CD4-positive, alpha-beta T cell treated with Interleukin-4 for 4 hours (primary cell): ENCODE measurements around the gene KDELR3.

ENCODE experiments used
- DNase-seq: peaks from one replicate; pipeline ENCODE4 v3.0.0-alpha.2; 2020

Gene KDELR3

DNA sequence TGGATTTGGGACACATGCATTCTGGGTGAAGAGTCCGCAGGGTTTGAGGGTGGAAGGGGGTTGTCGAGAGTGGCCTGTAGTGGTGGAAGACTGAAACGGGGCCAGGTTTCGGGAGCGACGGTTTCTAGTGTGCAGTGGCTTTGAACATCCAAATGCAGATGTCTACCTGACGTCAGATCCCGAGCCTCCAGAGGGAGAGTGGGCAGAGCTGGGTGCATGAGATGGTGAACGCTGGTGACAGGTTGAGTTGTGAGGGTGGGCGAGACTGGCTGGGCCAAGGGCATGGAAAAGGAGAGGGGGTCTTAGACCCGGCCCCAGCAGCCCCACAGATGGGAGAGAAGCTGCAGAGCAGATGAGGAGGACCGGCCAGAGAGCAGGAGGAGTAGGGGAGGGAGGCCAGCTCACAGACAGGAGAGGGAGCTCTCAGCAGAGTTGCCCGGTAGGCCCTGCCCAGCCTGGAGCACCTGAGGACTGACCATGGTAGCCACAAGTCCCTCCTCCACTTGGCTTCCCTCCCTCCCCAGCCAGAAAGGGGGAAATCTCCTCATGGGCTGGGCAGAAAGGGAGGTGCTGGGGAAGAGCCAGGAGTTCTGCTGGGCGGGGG is 27.0 kb upstream of the KDELR3 start:
- no peak for DNase-seq

DNA sequence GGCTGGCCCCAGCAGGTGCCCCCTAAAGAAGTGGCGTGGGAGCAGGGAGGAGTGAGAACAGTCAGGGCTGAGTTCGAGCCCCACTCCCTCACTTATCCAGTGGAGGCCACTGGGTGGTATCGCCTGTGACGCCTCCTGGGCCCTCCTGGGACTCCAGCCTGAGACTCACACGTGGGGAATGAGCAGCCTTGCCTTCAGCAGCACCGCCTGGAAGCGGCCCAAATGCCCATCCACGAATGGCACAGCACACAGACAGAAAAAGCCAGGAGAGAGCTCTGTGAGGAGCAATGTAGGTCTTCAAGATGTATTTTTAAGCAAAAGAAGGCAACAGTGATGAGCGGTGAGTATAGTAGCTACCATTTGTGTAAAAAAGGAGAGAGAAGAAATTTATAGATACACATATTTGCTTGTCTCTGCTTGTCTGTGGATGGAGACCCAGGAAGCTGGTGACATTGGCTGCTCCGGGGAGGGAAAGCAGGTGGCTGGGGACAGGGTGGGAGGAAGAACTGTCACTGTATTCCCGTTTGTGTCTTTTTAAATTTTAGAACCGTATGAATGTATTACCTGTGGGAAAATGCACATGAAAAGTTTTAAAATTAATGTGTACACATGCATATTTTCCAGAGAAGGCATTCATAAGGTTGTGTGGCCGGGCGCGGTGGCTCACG is 26.1 kb upstream of the KDELR3 start:
- no peak for DNase-seq

DNA sequence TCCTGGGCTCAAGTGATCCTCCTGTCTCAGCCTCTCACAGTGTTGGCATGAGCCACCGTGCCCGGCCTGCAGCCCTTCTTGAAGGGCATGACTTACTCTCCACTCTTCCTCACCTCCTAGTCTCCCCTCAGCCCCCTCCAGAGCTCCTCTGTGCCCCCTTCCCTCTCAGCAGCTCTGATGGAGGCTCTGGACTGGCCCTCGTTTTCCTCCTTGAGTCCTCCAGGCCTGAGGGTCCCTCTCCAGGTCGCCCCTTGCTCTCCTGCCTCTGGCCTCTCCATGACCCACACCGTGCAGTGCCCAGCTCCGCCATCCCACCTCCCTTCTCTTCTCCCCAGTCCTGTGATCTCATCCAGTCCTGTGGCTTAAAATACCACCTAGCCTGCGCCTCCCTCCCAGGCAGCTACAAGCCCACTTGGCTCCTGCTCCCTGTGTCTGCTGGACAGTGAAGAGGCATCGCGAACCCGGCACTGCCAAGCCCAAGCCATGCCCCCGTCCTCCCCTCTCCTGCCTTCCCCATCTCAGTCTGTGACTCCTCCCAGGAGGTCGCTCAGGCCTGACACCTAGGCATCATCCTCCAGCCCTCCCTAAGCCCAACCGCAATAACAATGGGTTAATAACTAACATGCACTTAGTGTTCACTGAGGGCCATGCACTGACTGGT is 24.8 kb upstream of the KDELR3 start:
- no peak for DNase-seq

DNA sequence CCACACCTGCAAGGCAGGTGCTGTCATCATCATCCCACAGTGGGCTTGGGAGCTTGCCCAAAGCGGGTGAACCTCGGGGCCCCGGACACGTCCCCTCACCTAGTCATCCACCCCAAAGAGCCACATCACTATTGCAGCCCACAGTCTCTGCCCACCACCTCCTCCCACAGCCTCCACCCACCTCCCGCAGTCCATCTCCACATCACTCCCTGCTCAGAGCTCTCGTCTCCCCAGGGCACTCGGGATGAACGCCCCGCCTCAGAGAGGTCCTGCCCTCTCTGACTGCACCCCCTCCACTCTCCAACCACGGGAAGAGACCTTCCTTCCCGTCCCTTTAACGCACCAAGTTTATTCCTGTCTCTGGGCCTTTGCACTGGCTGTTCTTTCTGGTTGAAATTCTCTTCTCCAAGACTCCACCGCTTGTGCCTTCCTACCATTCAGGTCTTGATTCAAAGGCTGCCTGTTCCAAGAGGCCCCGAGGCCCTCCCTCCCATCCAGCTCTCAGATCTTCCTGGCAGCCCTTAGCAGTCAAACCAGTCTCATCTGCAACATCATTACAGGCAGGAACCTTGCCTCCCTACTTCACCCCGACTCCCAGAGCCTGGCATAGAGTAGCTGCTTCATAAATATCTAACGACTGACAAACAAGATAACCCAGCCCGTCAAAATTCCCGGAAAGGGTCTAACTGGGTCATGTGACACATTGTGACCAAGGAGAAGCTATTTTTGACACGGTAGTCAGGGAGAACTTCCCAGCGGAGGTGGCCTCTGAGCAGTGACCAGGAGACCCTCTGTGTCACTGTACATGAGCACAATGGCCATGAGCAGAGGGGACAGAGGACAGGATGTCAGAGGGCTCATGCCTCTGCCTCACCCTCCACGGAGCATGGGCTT is 24.0 kb upstream of the KDELR3 start:
- no peak for DNase-seq

DNA sequence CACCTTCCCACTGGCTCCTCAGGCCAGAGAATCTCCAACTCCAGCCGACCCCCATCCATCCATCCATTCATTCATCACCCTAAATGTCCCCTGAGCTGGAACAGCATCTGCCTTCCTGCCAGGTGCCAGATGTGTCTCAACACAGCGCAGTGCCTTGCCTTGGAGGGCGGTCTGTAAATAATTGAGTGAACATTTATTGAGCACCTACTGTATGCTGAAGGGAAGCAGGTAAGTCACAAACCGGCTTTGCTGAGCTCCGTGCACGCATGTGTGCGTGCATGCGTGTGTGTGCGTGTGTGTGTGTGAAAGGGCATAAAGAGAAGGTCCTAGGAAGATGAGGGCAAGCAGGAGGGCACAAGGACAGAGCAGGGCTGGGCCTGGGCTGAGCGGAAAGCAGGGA is 23.1 kb upstream of the KDELR3 start:
- no peak for DNase-seq

DNA sequence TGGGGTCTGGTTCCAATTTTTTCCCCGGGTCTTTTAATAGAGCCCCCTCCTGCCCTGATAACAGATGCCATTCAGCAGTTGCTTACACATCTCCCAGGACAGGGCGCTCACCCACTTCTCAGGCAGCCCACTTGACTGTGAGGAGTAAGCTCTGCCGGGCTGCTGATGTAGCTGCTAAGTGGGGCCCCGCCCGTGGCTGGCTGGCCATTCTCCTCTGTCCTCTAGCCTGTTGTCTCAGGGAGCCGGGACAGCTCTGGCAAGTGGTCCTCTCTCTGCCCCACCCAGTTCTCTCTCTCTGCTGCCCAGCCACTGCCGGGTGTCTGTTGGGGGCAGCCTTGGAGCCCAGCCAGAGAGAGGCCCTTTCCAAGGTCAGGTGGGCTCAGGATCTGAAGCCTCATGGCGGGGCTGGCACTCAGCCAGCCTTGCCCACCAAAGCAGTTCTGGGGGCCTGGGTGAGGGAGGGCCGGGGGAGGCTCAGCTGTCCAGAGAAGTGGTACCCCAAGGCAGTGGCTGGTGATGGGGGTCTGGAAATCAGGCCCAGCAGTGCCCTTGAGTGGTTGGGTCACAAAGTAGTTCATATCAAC is 21.8 kb upstream of the KDELR3 start:
- no peak for DNase-seq

DNA sequence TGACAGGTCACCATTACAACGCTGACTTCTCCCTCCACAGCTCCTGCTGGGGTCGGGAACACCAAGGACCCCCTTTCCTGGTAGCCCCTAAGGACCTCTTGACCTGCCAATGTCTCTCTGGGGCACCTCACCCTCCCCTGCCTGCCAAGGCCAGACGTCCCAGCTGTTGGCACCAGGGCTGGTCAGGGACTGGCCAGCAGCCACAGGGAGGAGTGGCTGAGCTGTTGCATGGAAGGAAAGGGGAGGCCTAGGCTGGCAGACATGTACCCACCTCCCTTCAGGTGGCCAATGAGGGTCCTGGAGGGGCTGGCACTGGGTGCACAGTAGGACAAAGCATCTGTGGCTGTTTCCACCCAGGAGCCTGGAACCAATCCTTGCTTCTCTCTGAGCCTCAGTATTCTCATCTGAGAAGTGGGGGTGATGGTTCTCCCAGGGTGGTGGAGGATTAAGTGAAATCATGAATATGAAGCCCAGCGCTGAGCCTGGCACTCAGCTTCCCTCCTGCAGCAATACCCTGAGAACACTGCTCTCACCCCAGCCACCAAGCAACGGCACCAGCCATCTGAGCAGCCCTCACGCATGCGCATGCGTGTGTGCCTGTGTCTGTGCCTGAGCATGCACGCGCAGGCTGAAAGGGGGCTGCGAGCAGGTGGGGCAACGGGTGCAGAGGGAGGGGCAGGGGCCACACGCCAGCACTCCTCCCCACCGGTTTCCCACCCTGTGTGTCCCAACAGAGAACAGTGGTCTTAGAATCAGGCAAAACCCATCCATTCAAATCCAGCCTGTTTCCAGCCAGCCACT is 18.8 kb upstream of the KDELR3 start:
- no peak for DNase-seq

DNA sequence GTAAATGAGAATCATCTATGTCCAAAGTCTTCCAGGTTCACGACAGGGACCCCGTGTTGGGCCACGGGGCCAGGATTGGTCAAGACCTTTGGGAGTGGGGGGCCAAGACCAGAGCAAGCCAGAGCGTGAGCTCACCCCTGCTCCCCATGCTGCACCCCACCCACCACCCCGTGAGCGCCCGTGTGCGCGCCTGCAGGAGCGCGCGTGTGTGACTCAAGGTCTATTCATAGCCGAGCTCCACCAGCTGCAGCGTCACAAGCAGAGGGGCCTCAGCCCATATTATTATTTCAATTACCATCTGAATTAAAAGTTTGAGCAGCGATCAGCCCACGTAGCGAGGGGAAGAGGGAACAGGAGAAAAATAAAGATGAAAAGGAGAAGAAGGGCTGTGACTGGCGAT is 18.1 kb upstream of the KDELR3 start:
- DNase-seq = no peak

DNA sequence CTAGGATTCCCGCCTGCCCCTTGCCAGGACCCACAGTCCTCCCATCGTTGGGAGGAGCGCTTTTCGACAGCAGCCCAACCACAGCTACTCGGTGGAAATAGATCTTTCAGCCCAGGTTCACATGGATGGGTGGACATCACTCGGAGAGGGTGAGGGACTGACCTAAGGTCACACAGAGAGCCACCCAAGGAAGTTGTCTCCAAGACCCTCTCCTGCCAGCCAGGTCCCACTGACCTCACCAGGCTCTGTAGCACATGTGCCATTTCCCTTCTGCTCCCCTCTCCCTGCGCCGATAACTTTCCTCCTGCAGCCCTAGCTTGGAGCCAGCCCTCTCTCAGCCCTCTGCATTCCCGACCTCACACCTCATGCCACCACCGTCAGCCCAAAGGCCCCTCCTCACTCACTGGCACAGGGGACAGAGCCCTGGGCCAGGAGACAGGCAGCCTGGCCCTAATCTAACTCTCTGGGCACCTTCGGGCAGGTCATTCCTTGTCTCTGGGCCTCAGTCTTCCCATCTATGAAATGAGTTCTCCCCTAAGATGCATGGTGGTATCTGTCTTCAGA is 17.6 kb upstream of the KDELR3 start:
- no peak for DNase-seq

DNA sequence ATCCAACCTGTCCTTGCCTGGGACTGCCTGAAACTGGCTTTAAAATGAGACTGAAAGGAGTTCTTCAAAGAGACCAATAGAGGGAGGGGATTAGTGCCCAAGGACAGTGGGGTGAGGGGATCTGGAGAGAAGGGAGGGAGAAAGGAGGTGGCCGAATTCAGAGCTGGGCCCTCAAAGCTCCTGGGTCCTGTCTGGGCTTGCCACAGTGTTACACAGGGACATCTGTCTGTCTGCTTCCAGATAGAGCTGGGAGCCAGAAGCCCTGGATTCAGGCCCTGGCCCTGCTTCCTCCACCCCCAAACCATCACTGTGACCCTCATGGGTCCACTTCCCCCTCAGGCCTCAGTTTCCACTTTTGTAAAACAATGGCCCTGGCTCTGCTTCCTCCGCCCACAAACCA is 16.5 kb upstream of the KDELR3 start:
- DNase-seq = no peak

DNA sequence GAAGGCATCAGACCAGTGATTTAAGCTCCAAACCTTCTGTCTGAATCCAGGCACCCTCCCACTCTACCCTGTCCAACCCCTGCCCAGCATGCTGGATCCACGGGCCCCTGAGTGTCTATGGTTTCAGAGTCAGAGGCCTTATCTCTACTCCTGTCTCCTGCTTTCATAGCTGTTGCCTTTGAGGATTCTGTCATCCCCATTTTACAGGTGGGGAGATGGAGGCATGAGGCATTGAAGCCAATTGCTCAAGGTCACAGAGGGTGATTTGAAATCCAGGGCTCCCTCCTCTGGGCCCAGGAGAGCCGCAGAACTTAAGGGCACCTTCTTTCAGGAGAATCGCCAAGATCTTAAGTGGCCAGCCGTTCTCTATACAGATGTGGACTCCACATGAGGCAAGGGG is 16.0 kb upstream of the KDELR3 start:
- no peak for DNase-seq

DNA sequence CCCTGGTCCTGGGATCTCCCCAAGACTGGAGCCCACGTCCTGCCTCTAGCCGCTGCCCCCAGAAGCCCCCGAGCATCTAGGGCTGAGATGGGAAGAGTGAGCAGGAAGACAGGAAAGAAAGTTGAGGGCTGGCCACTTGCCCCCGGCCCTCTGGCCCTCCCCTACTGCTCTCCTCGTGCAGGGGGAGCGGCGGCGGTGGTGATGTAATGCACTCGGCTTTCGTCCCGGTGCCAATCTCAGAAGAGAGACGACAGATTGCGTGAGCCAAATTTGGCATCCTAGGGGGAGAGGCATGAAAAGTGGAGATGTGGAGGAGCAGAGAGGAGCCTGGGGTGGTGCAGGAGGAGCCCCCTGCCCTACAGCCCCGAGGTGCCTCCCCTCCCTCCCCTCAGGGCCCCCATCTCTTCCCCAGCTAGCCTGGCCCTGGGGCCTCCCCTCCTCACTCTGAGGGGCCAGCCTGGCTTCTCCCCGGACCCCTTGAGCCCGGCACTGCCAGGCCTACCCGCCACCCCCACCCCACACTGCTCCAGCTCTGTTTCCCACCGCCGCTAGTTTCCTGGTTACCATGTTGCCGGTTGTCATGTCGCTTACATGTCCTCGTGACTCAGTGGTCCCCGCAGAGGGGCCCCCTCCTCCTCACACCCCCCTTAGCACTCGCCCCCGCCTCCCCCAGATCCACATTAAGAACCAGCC is 15.4 kb upstream of the KDELR3 start:
- no peak for DNase-seq

DNA sequence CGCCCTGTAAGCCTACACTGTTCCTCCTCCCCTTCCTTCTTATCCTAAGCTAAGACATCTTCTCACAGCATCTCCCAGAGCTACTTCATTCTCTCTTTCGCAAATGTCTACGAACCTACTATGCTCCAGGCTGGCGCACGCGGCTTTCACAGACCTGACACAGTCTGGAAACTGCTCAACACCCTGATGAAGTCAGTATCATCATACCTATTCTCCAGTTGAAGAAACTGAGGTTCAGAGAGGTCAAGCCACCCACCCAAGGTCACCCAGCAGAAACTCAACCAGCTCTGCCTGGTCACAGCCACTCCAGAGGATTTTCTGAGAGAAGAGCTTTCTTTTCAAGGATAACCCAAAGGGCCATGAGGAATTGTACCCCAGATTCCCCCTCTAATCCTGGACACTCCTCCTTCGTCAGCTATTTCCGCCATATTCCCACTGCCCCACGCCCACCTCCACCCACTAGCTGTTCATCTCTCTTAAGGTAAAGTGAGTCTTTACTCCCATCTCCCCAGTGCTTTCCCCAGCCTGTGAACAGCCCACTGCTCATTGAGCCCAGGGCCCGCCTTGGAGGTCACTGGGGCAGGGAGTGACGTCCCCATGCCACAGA is 14.7 kb upstream of the KDELR3 start:
- DNase-seq = no peak

DNA sequence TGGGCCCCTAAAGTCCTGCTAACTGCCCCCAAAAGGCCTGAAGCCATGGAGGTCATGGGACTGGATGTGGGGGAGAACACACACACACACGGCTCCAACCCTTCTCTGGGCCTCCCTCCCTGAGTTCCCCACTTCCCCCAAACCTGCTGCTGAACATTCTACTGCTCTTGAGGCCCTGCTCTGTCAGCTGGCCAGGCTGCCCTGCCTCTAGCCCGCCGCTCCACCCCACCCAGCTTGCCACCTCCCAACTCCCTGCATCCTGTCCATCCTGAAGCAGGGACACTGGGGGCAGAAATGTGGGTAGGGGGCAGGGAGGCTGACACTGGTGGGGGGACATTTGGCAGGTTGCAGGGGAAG is 13.9 kb upstream of the KDELR3 start:
- DNase-seq = no peak

DNA sequence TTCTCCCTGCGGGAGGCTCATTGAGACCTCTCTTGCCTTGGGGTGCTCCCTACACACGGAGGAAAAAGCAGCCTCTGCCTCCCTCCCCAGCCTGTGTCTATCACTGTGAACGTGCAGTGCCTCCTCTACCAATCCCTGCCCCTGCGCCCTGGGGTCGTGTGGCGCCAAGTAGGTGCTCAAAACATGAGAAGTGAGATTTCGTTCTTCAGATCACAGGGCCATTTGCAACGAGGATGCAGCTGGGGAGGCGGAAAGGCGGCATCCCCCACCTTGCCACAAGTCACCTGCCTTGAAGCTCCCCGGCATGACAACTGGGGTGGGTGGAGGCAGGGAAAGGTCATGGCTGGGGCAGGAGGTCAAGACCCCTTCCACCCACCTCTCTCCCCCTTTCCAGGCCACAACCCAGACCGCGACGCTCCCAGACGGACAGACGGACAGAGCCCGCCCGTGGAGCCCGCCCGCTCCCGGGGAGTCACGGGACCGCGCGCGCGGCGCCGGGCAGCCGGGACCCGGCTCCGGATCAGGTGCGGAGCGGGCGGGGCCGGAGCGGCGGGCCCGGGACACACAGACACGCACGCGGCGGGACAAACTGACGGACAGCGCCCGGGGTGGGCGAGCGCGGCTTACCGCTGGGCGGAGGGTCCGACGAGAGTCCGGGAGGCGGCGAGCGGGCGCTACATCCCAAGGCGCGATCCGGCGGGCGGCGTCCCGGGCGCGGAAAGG is 13.4 kb upstream of the KDELR3 start:
- DNase-seq = no peak

DNA sequence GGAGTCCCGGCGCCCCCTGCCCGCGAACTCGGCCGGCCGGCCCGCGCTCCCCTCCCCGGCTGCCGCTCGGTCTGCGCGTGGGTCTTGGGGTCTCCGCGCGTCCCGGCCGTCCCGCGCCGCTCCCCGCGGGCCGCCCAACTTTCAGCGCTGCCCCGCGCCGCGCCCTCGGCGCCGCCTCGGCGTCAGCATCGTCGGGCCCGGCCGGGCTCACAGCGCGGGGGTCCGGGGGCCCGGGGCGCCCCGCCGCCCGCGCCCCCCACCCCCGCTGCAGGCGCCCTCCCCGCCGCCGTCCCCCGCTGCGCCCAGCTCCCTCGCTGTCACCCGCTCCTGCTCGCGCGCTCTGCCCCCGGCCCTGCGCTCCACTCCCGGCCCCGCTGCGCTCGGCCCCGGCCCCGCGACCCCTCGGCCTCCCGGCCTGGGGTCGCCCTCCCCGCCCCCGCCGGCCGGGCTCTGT is 12.8 kb upstream of the KDELR3 start, which contains the start of gene KCNJ4:
TSS of gene KCNJ4 (minus strand) at position 124 of the 454 bp plus-strand sequence. CDS start 27,067 bp downstream, outside the sequence.
- no peak for DNase-seq

DNA sequence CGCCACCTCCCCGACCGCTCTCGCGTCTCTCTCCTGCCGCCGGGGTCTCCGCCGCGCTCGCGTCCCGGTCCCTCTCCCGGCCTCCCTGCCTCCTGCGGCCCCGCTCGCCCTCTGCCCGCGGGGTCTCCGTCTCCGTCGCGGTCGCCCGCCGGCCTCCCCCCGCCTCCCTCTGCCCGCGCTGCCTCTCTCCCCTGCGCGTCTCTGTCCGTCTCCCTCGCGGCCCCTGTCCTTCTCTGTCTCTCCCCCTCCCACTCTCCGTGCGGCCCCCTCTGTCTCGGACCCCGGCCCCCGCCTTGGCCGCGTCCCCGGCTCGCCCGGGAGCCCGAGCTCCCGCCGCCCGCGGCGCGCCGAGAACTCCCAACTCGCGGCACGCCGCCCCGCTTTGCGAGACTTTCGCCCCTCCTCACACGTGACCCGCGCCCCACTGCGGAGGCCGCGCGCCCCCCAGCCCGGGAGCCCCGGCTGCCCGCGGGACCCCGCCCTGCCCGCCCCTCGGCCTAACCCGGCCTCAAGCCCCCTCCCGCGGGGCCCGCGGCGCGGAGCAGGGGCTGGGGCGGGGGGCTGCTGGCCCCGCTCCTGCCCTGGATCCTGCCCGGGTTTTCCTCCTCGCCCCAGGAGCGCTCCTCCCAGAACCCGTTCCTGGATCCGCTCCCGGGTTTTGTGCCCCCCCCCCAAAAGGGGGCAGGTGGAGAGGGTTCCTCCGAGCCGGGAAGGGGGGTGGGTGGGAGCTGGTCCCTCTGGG is 12.2 kb upstream of the KDELR3 start:
- no peak for DNase-seq

DNA sequence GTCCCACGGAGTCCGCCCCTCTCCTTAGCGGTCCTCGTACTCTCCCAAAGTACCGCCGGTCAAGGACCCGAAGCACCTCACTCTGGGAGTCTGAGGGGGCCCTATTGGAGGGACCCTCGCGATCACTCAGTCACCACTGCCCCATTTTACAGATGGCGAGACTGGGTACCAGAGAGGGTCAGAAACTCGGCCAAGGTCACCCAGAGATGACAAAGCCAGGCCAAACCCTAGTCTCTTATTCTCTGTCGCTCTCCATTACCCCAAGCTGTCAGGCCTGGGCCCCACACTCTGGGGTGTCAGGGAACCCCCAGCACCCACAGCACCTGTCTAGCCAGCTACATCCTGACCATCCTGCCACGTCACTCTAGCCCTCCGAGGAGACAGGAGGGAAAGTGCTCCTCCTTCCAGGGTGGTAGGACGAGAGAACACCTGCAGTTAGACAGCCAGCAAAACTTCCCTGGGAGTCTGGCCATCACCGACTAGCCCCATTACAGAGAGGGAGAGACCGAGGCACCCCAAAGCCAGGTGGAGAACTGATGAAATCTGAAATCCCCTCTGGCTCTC is 11.5 kb upstream of the KDELR3 start:
- no peak for DNase-seq
